Right atrium auricular region (tissue), 2 donors: ENCODE measurements around the gene BTNL2. TPM values are rescaled to one million over a fixed set of nuclear protein-coding genes. Genes with fewer than 3 reads are reported as not detected.

Source experiments
- DNase-seq: peaks from one replicate; pipeline ENCODE4 v3.0.0-alpha.2; 2019; ENCODE audit warnings: low spot score
- H3K27ac ChIP-seq, 2 donors: fragments of 200-600 bp; sonication (generic); 1 replicate in 1 of 2; 2 replicates in 1 of 2; pipeline ENCODE4 v1.5.1; 2016 to 2019
- H3K27me3 ChIP-seq, 2 donors: fragments of 200-600 bp; sonication (generic); one replicate each; pipeline versions ENCODE4 v1.5.1 to v1.6.0; 2017 to 2019
- H3K36me3 ChIP-seq: fragments of 200-600 bp; sonication (generic); one replicate; pipeline ENCODE4 v1.5.1; 2016
- H3K4me1 ChIP-seq, 2 donors: fragments of 200-600 bp; sonication (generic); one replicate each; pipeline versions ENCODE4 v1.5.1 to v1.6.0; 2017 to 2019
- H3K4me3 ChIP-seq, 2 donors: fragments of 200-600 bp; sonication (generic); 1 replicate in 1 of 2; 2 replicates in 1 of 2; pipeline ENCODE4 v1.5.1; 2017 to 2019; ENCODE audit warnings: mild to moderate bottlenecking in 1 of 2, moderate library complexity in 1 of 2
- H3K9me3 ChIP-seq, 2 donors: fragments of 200-600 bp; sonication (generic); one replicate each; pipeline ENCODE4 v1.5.1; 2019
- total RNA-seq, 2 donors: library from RNA; depleted of rRNA; stranded (reverse); fragments of >200 nt; gene quantifications; one replicate each; pipeline ENCODE4 v1.1.0, GENCODE V29; 2016
- TF ChIP-seq, protein P1 (sequence below), 2 donors: fragments of 200-600 bp; sonication (generic); IDR thresholded peaks; one replicate each; pipeline ENCODE4 v1.5.1; 2019; ENCODE audit warnings: antibody characterized with exemption in 2 of 2

Gene BTNL2
- total RNA-seq, 2 donors from 2014 or later, result not detected

DNA sequence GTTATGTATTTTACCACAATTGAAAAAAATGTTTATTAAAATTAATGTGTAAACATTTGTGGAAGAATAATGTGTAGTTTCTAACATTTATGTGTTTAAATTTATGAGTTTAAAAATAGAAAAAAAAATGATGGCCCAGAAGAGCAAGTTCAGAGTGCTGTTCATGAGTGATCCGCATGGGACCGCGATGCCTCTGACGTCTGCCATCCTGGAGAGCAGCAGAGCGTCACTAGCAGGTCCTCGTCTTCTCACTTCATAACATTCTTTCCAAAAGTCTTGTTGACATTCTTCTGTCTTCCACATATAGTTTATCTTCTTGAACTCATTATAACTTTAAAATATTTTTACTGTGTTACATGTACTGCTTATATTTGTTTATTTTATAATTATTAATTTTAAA, 15.5 kb downstream of the BTNL2 start:
- no peak for DNase-seq
- TF ChIP-seq, protein P1, sequence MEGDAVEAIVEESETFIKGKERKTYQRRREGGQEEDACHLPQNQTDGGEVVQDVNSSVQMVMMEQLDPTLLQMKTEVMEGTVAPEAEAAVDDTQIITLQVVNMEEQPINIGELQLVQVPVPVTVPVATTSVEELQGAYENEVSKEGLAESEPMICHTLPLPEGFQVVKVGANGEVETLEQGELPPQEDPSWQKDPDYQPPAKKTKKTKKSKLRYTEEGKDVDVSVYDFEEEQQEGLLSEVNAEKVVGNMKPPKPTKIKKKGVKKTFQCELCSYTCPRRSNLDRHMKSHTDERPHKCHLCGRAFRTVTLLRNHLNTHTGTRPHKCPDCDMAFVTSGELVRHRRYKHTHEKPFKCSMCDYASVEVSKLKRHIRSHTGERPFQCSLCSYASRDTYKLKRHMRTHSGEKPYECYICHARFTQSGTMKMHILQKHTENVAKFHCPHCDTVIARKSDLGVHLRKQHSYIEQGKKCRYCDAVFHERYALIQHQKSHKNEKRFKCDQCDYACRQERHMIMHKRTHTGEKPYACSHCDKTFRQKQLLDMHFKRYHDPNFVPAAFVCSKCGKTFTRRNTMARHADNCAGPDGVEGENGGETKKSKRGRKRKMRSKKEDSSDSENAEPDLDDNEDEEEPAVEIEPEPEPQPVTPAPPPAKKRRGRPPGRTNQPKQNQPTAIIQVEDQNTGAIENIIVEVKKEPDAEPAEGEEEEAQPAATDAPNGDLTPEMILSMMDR (IDR thresholded peaks at IDR 0.05), result no peak
- H3K9me3 ChIP-seq, result no peaks in the 10 kb centered on the region
- no peak overlapping the region for H3K4me3 ChIP-seq
- no peaks in the 10 kb centered on the region for H3K36me3 ChIP-seq
- H3K27me3 ChIP-seq, result no peaks in the 10 kb centered on the region
- H3K27ac ChIP-seq, result no peak overlapping the region
- no peaks in the 10 kb centered on the region for H3K4me1 ChIP-seq

DNA sequence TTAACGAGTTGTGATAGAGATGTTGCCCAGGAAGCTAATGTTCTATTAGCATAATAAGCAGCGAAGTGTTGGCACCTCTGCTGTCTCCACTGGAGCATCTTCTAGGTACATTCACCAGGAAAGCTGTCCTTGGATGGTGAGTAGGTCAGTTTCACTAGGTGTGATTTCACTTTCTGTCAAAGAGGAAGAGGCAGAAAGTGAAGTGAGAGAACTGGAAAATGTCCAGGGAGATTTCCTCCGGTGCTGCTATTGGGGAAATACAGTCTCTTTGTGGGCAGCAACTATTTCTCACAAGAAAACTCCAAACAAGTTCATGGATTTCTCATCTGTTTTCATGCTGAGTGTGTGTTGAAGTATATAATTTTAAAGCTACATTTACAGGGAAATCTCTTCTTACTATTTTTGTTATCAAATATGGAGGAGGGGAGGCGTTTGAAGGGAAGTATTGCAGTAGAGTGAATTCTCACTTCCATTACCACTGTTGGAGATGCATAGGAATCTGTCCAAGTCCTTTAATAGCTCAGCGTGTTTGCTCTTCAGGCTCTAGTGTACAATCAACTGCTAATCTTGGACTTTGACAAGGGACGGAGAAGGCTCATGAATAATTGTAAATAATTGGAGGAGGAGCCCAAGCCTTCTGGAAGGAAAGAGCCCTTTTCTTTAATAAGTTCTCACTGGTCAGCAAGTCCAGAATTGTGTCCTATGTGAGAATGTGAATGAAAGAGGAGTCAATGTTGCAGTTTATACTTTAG, 19.2 kb downstream of the BTNL2 start:
- Histone ChIP-seq H3K27ac (no peak overlapping the region), H3K4me3 (no peak overlapping the region), H3K4me1 (no peaks in the 10 kb centered on the region), H3K36me3 (no peaks in the 10 kb centered on the region), H3K9me3 (no peaks in the 10 kb centered on the region), H3K27me3 (no peaks in the 10 kb centered on the region)
- no peak for DNase-seq
- TF ChIP-seq, protein P1 (IDR thresholded peaks at IDR 0.05), result no peak

DNA sequence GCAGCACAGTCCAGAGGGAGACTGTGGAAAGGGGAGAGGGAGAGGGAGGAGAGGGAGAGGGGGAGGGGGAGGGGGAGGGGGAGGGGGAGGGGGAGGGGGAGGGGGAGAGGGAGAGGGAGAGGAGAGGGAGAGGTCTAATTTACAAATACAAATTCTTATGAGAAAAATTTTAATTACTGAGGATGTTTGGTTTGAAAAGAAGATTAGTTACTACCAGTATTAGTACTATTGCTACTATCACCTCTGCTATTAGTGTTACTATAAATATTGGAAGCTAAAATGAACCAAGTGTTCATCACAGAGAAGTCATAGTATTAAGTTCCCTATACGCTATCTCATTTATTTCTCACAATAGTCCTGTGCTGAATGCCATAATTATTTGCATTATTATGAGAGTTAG, 20.9 kb downstream of the BTNL2 start:
- no peak for DNase-seq
- no peak overlapping the region for H3K27ac ChIP-seq
- no peak overlapping the region for H3K4me3 ChIP-seq
- H3K9me3 ChIP-seq, result no peaks in the 10 kb centered on the region
- no peaks in the 10 kb centered on the region for H3K27me3 ChIP-seq
- no peaks in the 10 kb centered on the region for H3K36me3 ChIP-seq
- TF ChIP-seq, protein P1 (IDR thresholded peaks at IDR 0.05), result no peak
- no peaks in the 10 kb centered on the region for H3K4me1 ChIP-seq

DNA sequence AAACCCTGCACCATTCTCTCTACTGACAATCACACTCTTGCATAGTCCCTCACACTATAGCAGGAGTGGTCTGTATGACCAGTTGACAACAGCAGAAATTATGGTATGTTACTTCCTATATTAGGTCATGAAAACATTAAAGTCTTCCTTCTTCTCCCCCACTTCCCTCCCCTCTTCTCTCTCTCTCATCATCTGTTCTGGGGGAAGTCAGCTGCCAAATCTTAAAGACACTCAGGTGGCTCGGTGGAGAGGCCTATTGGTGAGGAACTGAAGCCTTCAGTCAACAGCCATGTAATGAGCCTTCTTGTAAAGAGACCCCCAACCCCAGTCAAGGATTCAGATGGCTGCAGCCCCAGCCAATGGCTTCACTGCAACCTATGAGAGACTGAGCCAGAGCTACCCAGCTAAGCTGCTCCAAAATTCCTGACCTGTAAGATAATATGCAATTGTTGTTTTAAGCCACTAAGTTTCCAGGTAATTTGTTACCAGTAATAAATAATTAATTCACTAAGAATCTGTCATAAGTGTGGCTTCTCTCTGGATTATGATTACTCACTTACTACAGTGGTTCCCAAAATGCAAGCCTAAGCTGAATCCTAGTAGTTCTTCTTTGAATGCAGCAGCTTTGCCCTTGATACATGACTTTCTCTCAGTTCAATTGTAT, 24.1 kb downstream of the BTNL2 start:
- TF ChIP-seq, protein P1 (IDR thresholded peaks at IDR 0.05), result no peak
- no peaks in the 10 kb centered on the region for H3K4me1 ChIP-seq
- no peak for DNase-seq
- H3K4me3 ChIP-seq, result no peak overlapping the region
- H3K27ac ChIP-seq, result no peak overlapping the region
- no peaks in the 10 kb centered on the region for H3K27me3 ChIP-seq
- no peaks in the 10 kb centered on the region for H3K9me3 ChIP-seq
- H3K36me3 ChIP-seq, result no peaks in the 10 kb centered on the region

DNA sequence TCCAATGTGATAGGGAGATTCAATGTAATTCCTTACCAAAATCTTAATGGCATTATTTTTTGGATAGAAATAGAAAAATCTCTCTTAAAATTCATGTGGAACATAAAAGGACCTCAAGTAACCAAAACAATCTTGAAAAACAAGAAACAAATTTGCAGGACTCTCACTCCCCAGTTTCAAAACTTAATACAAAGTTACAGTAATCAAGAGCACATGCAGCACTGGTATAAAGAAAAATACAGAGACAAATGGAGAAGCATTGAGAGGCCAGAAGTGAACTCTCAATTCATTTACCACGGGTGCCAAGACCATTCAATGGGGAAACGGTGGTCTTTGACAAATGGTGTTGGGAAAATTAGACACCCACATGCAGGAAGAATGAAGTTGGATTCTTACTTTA, 27.4 kb downstream of the BTNL2 start:
- DNase-seq, result no peak
- Histone ChIP-seq H3K4me3 (no peak overlapping the region), H3K27ac (no peak overlapping the region), H3K9me3 (no peaks in the 10 kb centered on the region), H3K4me1 (no peaks in the 10 kb centered on the region), H3K27me3 (no peaks in the 10 kb centered on the region), H3K36me3 (no peaks in the 10 kb centered on the region)
- TF ChIP-seq, protein P1 (IDR thresholded peaks at IDR 0.05), result no peak
